ENCODE results near the gene SALL1. TPM values are rescaled to one million over a fixed set of nuclear protein-coding genes. Genes with fewer than 3 reads are reported as not detected.

Gene SALL1
- total RNA-seq, 1 experiment from 2014 or later: not detected

DNA sequence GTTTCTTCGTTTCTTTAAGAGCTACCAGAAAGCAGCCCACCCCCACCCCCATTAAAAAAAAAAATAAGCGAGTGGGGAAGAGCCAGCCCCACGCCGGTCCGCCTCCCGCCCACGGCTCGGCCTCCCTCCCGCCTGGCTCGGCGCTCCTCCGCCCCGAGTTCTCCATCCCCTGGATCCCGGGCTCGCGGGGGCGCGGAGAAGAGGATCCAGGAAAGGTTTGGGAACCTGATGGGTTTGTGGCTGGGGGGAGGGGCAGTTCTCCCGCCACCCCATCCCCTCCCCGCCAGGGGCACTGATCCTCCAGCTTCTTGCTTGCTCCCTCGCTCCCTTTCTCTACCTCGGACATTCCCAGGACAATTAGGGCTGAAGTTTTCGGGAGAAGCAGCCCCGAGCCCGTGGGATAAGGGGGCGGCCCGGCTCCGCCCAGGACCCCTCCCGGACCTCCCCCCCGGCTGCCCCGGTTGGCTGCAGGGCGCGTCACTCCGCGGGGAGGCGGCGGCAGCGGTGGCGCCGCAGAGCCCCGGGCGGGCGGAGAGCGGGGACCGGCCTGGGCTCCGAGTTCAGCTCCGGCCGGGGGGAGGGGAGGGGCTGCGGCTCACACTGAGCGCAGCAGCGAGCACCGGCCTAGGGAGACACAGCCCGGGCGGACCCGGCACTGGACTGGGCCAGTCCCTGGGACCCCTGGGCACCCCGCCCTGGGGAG lies 1.0 kb upstream of the SALL1 start:
- peaks cover 9% of the 10 kb centered on the region for H3K9me3 Mint-ChIP-seq (ENCODE audit: unreplicated experiment)
- intact Hi-C loops (cut with micrococcal nuclease): no loop called here
- no TSS peak for BruUV-seq (replicated peaks)
- H3K27me3 Mint-ChIP-seq (ENCODE audit: insufficient read depth, unreplicated experiment): no peaks in the 10 kb centered on the region
- H3K4me1 Mint-ChIP-seq (ENCODE audit: insufficient read depth, unreplicated experiment): peaks cover 12% of the 10 kb centered on the region
- ChIA-PET CTCF (interaction anchor here (0.5 to 0.7 kb wide), 2 partner anchors 189 to 208 kb away, joined by 3 read pairs; no protein-coding TSS in a partner anchor), POLR2A (no interaction called here)
- H3K36me3 Mint-ChIP-seq (ENCODE audit: insufficient read depth, unreplicated experiment): no peaks in the 10 kb centered on the region
- no peak for DNase-seq (ENCODE audit: unreplicated experiment)
- H3K27ac Mint-ChIP-seq (ENCODE audit: low read depth, unreplicated experiment): no peak overlapping the region
- H3K4me3 Mint-ChIP-seq (ENCODE audit: unreplicated experiment): peak overlapping the region; percentile 44
- no peak for TF ChIP-seq CTCF (IDR thresholded peaks at IDR 0.05; ENCODE audit: unreplicated experiment)

- Mint-ChIP-seq H3K36me3 (ENCODE audit: insufficient read depth, unreplicated experiment) (no peaks in the 10 kb centered on the region), H3K4me3 (ENCODE audit: unreplicated experiment) (no peak overlapping the region), H3K9me3 (ENCODE audit: unreplicated experiment) (peaks cover 9% of the 10 kb centered on the region), H3K4me1 (ENCODE audit: insufficient read depth, unreplicated experiment) (peaks cover 13% of the 10 kb centered on the region), H3K27ac (ENCODE audit: low read depth, unreplicated experiment) (no peak overlapping the region), H3K27me3 (ENCODE audit: insufficient read depth, unreplicated experiment) (no peaks in the 10 kb centered on the region)
- BruUV-seq (replicated peaks): no TSS peak
- ChIA-PET CTCF (no interaction called here), POLR2A (no interaction called here)
- no peak for DNase-seq (ENCODE audit: unreplicated experiment)
- intact Hi-C loops (cut with micrococcal nuclease): no loop called here
- TF ChIP-seq CTCF (IDR thresholded peaks at IDR 0.05; ENCODE audit: unreplicated experiment): no peak
These were observed 428 bp upstream of the SALL1 start for GRCh38 chr16:51151435-51151960.

- Mint-ChIP-seq H3K9me3 (ENCODE audit: unreplicated experiment) (peaks cover 9% of the 10 kb centered on the region), H3K27ac (ENCODE audit: low read depth, unreplicated experiment) (no peak overlapping the region), H3K4me1 (ENCODE audit: insufficient read depth, unreplicated experiment) (peaks cover 16% of the 10 kb centered on the region), H3K4me3 (ENCODE audit: unreplicated experiment) (no peak overlapping the region), H3K27me3 (ENCODE audit: insufficient read depth, unreplicated experiment) (no peaks in the 10 kb centered on the region), H3K36me3 (ENCODE audit: insufficient read depth, unreplicated experiment) (no peaks in the 10 kb centered on the region)
- BruUV-seq (replicated peaks): no TSS peak
- POLR2A ChIA-PET: no interaction called here
- CTCF ChIA-PET: no interaction called here
- TF ChIP-seq CTCF (IDR thresholded peaks at IDR 0.05; ENCODE audit: unreplicated experiment): no peak
- intact Hi-C loops (cut with micrococcal nuclease): no loop called here
- DNase-seq (ENCODE audit: unreplicated experiment): no peak
These were observed 744 bp downstream of the SALL1 start for GRCh38 chr16:51150165-51150887.

- H3K27ac Mint-ChIP-seq (ENCODE audit: low read depth, unreplicated experiment): no peak overlapping the region
- POLR2A ChIA-PET: no interaction called here
These were observed 1.3 kb downstream of the SALL1 start for GRCh38 chr16:51149721-51150164.

More at GRCh38 chr16:51149721-51150164, 1.3 kb downstream of the SALL1 start:
- intact Hi-C loops (cut with micrococcal nuclease): loop anchor here (10.0 kb wide), 1 partner anchor 375 kb away; no protein-coding TSS in a partner anchor
- CTCF ChIA-PET: no interaction called here
- peaks cover 16% of the 10 kb centered on the region for H3K4me1 Mint-ChIP-seq (ENCODE audit: insufficient read depth, unreplicated experiment)
- H3K4me3 Mint-ChIP-seq (ENCODE audit: unreplicated experiment): no peak overlapping the region
- no peaks in the 10 kb centered on the region for H3K36me3 Mint-ChIP-seq (ENCODE audit: insufficient read depth, unreplicated experiment)
- H3K9me3 Mint-ChIP-seq (ENCODE audit: unreplicated experiment): peaks cover 9% of the 10 kb centered on the region
- no TSS peak for BruUV-seq (replicated peaks)
- no peak for TF ChIP-seq CTCF (IDR thresholded peaks at IDR 0.05; ENCODE audit: unreplicated experiment)
- DNase-seq (ENCODE audit: unreplicated experiment): no peak
- no peaks in the 10 kb centered on the region for H3K27me3 Mint-ChIP-seq (ENCODE audit: insufficient read depth, unreplicated experiment)
